GM12878 (cell line): ENCODE data around the gene INSIG1. TPM values are rescaled to one million over a fixed set of nuclear protein-coding genes. Genes with fewer than 3 reads are reported as not detected.

Experiments
- ATAC-seq: fragments of 200-7000 bp; cut with Tn5 transposase; 3 replicates; pipeline ENCODE4 v1.9.1; 2020; ENCODE audit warnings: mild to moderate bottlenecking, moderate library complexity
- BruUV-seq: library from RNA; stranded (reverse); fragments of 400-500 nt; replicated peaks from 2 replicates; lab custom pipeline; 2021; lab: Mats Ljungman, UMichigan
- CTCF ChIA-PET: fragments of 300-600 bp; sonication (Branson Sonifier 250); formaldehyde crosslinking; extraction: SDS; loops from one replicate; lab custom pipeline; 2021; ENCODE audit warnings: inconsistent platforms; lab: Yijun Ruan, JAX
- POLR2A ChIA-PET: fragments of 350-600 bp; formaldehyde crosslinking; extraction: SDS; loops from one replicate; lab custom pipeline; 2021; ENCODE audit warnings: inconsistent platforms; lab: Charles Lee
- RAD21 ChIA-PET: fragments of 300-600 bp; sonication (Branson Sonifier 250); formaldehyde crosslinking; loops from one replicate; lab custom pipeline; 2023; ENCODE audit warnings: antibody characterized with exemption; ENCODE audit not compliant: unreplicated experiment; lab: Charles Lee
- SMC1A ChIA-PET: fragments of 300-600 bp; sonication (Branson Sonifier 250); formaldehyde crosslinking; loops from one replicate; lab custom pipeline; 2023; ENCODE audit not compliant: unreplicated experiment, uncharacterized antibody; lab: Charles Lee
- DNase-seq: peaks from one replicate; pipeline ENCODE4 v3.0.0-alpha.2; 2011; ENCODE audit warnings: low read depth, low spot score
- FAIRE-seq: peaks from 3 replicates; lab custom pipeline; 2011; peaks lifted over from hg19 to GRCh38; lab: Jason Lieb, UNC
- H2AFZ ChIP-seq: 2 replicates; pipeline ENCODE4 v1.6.0; 2011; ENCODE audit warnings: low read depth, low read length, control low read depth; ENCODE audit not compliant: control insufficient read depth
- H3K27ac ChIP-seq: 2 replicates; pipeline ENCODE4 v1.5.1; 2011; ENCODE audit warnings: control low read depth; ENCODE audit not compliant: control insufficient read depth, insufficient read depth
- H3K27me3 ChIP-seq, 2 experiments: replicated peaks in 1 of 2; 2 replicates each; pipeline versions ENCODE4 v1.6.0 to v1.6.1; 2011; ENCODE audit warnings: low read length in 1 of 2; ENCODE audit not compliant: control insufficient read depth in 2 of 2, insufficient read depth in 2 of 2
- H3K36me3 ChIP-seq, 2 experiments: 2 replicates each; pipeline ENCODE4 v1.5.1; 2011; ENCODE audit warnings: low read length in 1 of 2; ENCODE audit not compliant: control insufficient read depth in 2 of 2, insufficient read depth in 2 of 2
- H3K4me1 ChIP-seq: 2 replicates; pipeline ENCODE4 v1.6.1; 2011; ENCODE audit warnings: mild to moderate bottlenecking, low read length, moderate library complexity, mixed read lengths; ENCODE audit not compliant: control insufficient read depth, insufficient read depth
- H3K4me2 ChIP-seq: 2 replicates; pipeline ENCODE4 v1.6.0; 2011; ENCODE audit warnings: control low read depth; ENCODE audit not compliant: control insufficient read depth, insufficient read depth
- H3K4me3 ChIP-seq: fragments of 200-600 bp; sonication (generic); 2 replicates; pipeline ENCODE4 v1.5.1; 2016
- H3K79me2 ChIP-seq: 2 replicates; pipeline ENCODE4 v1.6.0; 2011; ENCODE audit warnings: low read length; ENCODE audit not compliant: control insufficient read depth, insufficient read depth
- H3K9ac ChIP-seq: 2 replicates; pipeline ENCODE4 v1.8.0; 2011; ENCODE audit warnings: low read length, control low read depth, mixed read lengths; ENCODE audit not compliant: control insufficient read depth, insufficient read depth
- H3K9me3 ChIP-seq: replicated peaks from 3 replicates; pipeline ENCODE4 v1.5.1; 2011; ENCODE audit warnings: mild to moderate bottlenecking, low read length; ENCODE audit not compliant: control insufficient read depth, insufficient read depth
- H4K20me1 ChIP-seq: 2 replicates; pipeline ENCODE4 v1.6.0; 2011; ENCODE audit not compliant: control insufficient read depth, insufficient read depth
- ATF2 ChIP-seq: IDR thresholded peaks from 2 replicates; pipeline ENCODE4 v1.6.1; 2012; ENCODE audit warnings: low read length, inconsistent platforms
- BCLAF1 ChIP-seq: fragments of 450-650 bp; IDR thresholded peaks from 2 replicates; pipeline ENCODE4 v1.6.1; 2017; ENCODE audit warnings: antibody characterized with exemption, mild to moderate bottlenecking, moderate library complexity
- CBX3 ChIP-seq: fragments of 200-600 bp; sonication (generic); IDR thresholded peaks from 2 replicates; pipeline ENCODE4 v1.6.1; 2016; ENCODE audit warnings: low read depth, borderline replicate concordance
- CBX5 ChIP-seq: sonication (generic); IDR thresholded peaks from 2 replicates; pipeline ENCODE4 v1.6.1; 2016; ENCODE audit warnings: low read depth, moderate library complexity, mild to moderate bottlenecking, inconsistent platforms
- CEBPB ChIP-seq, 2 experiments: fragments of 150-350 bp in 1 of 2; IDR thresholded peaks; 2 replicates each; pipeline ENCODE4 v1.6.1; 2012 to 2014; ENCODE audit warnings: low read depth in 2 of 2, low read length in 2 of 2, borderline replicate concordance in 1 of 2, inconsistent platforms in 1 of 2
- EED ChIP-seq: sonication (generic); IDR thresholded peaks from 2 replicates; pipeline ENCODE4 v1.6.1; 2016; ENCODE audit warnings: antibody characterized with exemption, low read depth
- EP300 ChIP-seq, 2 experiments: fragments of 150-350 bp in 1 of 2; IDR thresholded peaks; 2 replicates each; pipeline ENCODE4 v1.6.1; 2011 to 2012; ENCODE audit warnings: low read depth in 2 of 2, low read length in 2 of 2, borderline replicate concordance in 1 of 2, improper control_type of control experiment in 1 of 2, inconsistent platforms in 1 of 2; ENCODE audit not compliant: control insufficient read depth in 1 of 2
- ESRRA ChIP-seq: IDR thresholded peaks from 2 replicates; pipeline ENCODE4 v1.6.1; 2012; ENCODE audit warnings: mild to moderate bottlenecking, low read length, improper control_type of control experiment
- IKZF1 ChIP-seq: fragments of 450-650 bp; conservative IDR thresholded peaks from 2 replicates; pipeline ENCODE4 v1.6.1; 2017; ENCODE audit warnings: antibody characterized with exemption, mild to moderate bottlenecking
- MEF2A ChIP-seq: IDR thresholded peaks from 2 replicates; pipeline ENCODE4 v1.6.1; 2011; ENCODE audit warnings: low read depth, mild to moderate bottlenecking, low read length, moderate library complexity; ENCODE audit not compliant: insufficient read depth
- NR2F1 ChIP-seq: fragments of 450-650 bp; conservative IDR thresholded peaks from 2 replicates; pipeline ENCODE4 v1.6.1; 2017; ENCODE audit warnings: mild to moderate bottlenecking
- PAX5 ChIP-seq: IDR thresholded peaks from 2 replicates; pipeline ENCODE4 v1.6.1; 2011; ENCODE audit warnings: low read depth, low read length, borderline replicate concordance
- RB1 ChIP-seq: fragments of 450-650 bp; formaldehyde crosslinking; IDR thresholded peaks from 2 replicates; pipeline ENCODE4 v1.6.1; 2017; ENCODE audit warnings: mild to moderate bottlenecking, borderline replicate concordance
- RELA ChIP-seq: fragments of 450-650 bp; IDR thresholded peaks from 2 replicates; pipeline ENCODE4 v1.8.0; 2014; ENCODE audit warnings: borderline replicate concordance; ENCODE audit not compliant: partially characterized antibody
- SMAD1 ChIP-seq: fragments of 450-650 bp; IDR thresholded peaks from 2 replicates; pipeline ENCODE4 v1.6.1; 2018; ENCODE audit warnings: mild to moderate bottlenecking, low read depth; ENCODE audit not compliant: partially characterized antibody
- TCF12 ChIP-seq: IDR thresholded peaks from 2 replicates; pipeline ENCODE4 v1.6.1; 2011; ENCODE audit warnings: low read depth, mild to moderate bottlenecking, low read length
- WGBS: methylation state at CpG from one replicate; pipeline ENCODE4 v1.1.6; 2016; ENCODE audit warnings: low lambda C conversion rate; ENCODE audit not compliant: insufficient replicate concordance, insufficient coverage; ENCODE audit errors: missing lambda C conversion rate; 5-methylcytosine and 5-hydroxymethylcytosine counted together
- in situ Hi-C: fragments of 300-500 bp; cut with MboI; formaldehyde crosslinking; loops from 9 replicates; pipeline ENCODE4 v1.14.3; 2018; ENCODE audit warnings: mixed read lengths
- intact Hi-C: fragments of 100-400 bp; cut with micrococcal nuclease; formaldehyde crosslinking; loops from one replicate; pipeline ENCODE4 v1.14.2; 2022; ENCODE audit not compliant: unreplicated experiment
- polyA plus RNA-seq, 11 experiments: library from polyadenylated mRNA; depleted of rRNA in 4 of 11; unstranded in 6 of 11; stranded (reverse) in 5 of 11; fragments of >200 nt; fragmentation: Nextera tagmentation in 4 of 11; fragmentation: Illumina TruSeq in 1 of 11; extraction: Ambion mirVana in 4 of 11; extraction: Trizol in 1 of 11; gene quantifications; 1 replicate in 1 of 11; 2 replicates in 10 of 11; pipeline versions ENCODE4 v1.2.1 to v1.2.3, GENCODE V29; 2011 to 2016; ENCODE audit warnings: inconsistent platforms in 2 of 11, missing spikeins in 2 of 11, low read depth in 1 of 11
- total RNA-seq, 4 experiments: library from RNA; depleted of rRNA in 3 of 4; stranded (reverse); fragments of >200 nt in 3 of 4; fragmentation: Illumina TruSeq in 1 of 4; extraction: Trizol in 1 of 4; gene quantifications; 2 replicates each; pipeline versions ENCODE4 v1.2.1 to v1.2.3, GENCODE V29; 2013 to 2021

INSIG1 gene
- total and polyA plus RNA-seq, 10 of the 15 experiments (the other 5 are each of a cell fraction or from before 2014, with no cell fraction given), result 29.6 to 168 (median 91.1) TPM

GRCh38 chr7:155309021-155309338, 11.3 kb downstream of the INSIG1 start (continued):
- TF ChIP-seq MEF2A (no peak), IKZF1 (no peak), TCF12 (no peak), BCLAF1 (no peak), SMAD1 (no peak)

- SMC1A ChIA-PET, result interaction anchor here (0.6 kb wide), 1 partner anchor 36 kb away, joined by 3 read pairs; no protein-coding TSS in a partner anchor
- no peak overlapping the region for H3K9ac ChIP-seq
- CTCF ChIA-PET, result no interaction called here
- H2AFZ ChIP-seq, result no peak overlapping the region
- no peaks in the 10 kb centered on the region for H3K27me3 ChIP-seq
- no peak overlapping the region for H3K27ac ChIP-seq
- DNase-seq, result no peak
- no peak for FAIRE-seq
- POLR2A ChIA-PET, result no interaction called here
- ATAC-seq, result no peak; the same call in 2 of the 3 replicates
- RAD21 ChIA-PET, result no interaction called here
- no peaks in the 10 kb centered on the region for H3K9me3 ChIP-seq
- in situ Hi-C loops (no loop called here), intact Hi-C loops (no loop called here)
- H3K4me1 ChIP-seq, result 0 out of 2 replicates have a peak, but pooled peaks cover 4% of the 10 kb centered on the region
- H3K79me2 ChIP-seq, result no peaks in the 10 kb centered on the region
- H4K20me1 ChIP-seq, result no peaks in the 10 kb centered on the region
- peaks cover 4 to 27% of the 10 kb centered on the region in 2 experiments for H3K36me3 ChIP-seq
- no peak overlapping the region for H3K4me2 ChIP-seq
- 86% methylated on average over 13 of the region's 13 CpGs for WGBS
- no TSS peak for BruUV-seq
- no peak overlapping the region for H3K4me3 ChIP-seq
- TF ChIP-seq PAX5, result no peak
- TF ChIP-seq ATF2, result no peak
- TF ChIP-seq EP300 (IDR thresholded peaks at IDR 0.05; ENCODE audit: borderline replicate concordance in 1 of 2, control insufficient read depth in 1 of 2, low read depth in 2 of 2, low read length in 2 of 2), result no peak
- no peak for TF ChIP-seq SMAD1
- TF ChIP-seq ESRRA, result no peak
- TF ChIP-seq CBX5, result no peak
- TF ChIP-seq CEBPB (IDR thresholded peaks at IDR 0.05; ENCODE audit: borderline replicate concordance in 1 of 2, low read depth in 2 of 2, low read length in 2 of 2), result no peak
- TF ChIP-seq CBX3, result no peak
- TF ChIP-seq NR2F1, result no peak
- TF ChIP-seq RELA, result no peak
- no peak for TF ChIP-seq EED
- TF ChIP-seq RB1, result no peak
Observed at GRCh38 chr7:155310425-155311114, 12.9 kb downstream of the INSIG1 start.
